HTR-8/SVneo (cell line): ENCODE data around the gene ISCA1.

Source experiments
- DNase-seq: peaks from one replicate; pipeline ENCODE4 v3.0.0; 2011; ENCODE audit warnings: low spot score, mixed read lengths; ENCODE audit not compliant: insufficient read length
- FAIRE-seq: peaks from 2 replicates; lab custom pipeline; 2011; peaks lifted over from hg19 to GRCh38; lab: Jason Lieb, UNC

ISCA1 gene

DNA sequence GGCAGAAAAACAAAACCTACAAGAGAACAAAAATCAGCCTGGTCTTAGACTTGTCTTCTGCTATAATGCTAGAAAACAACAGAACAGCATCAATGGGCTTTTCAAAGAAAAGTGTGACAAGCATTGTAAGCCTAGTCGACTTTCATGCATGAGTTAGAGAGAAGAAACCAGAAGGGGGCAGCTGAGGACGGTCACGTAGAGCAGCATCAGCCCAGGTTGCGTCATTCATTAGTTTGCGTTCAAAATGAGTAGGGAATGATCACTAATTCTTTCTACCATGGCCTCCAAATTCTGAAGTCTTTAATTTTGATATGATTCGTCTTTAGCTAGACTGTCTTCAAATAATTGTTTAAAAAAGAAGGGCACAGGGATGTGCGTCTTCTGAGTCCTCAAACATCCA lies 4.7 kb upstream of the ISCA1 start:
- DNase-seq, result peak; percentile 8
- FAIRE-seq, result no peak

DNA sequence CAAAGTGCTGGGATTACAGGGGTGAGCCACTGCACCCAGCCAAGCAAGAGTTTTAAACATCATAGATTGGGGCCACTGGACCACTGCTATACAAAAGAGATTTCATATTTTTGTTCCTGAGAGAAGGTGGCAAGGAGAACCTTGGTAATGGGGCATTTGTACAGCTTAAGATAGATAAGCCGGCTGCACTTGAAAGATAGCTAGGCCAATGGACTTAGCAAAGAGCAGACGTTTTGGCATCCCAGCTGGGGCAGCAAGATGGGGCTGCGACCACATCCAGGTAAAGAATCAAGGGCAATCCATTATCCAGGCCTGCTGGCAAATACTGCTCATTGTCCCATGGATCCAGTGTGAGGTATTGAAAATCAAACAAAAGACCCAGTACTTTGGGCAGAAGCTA lies 3.9 kb upstream of the ISCA1 start:
- FAIRE-seq (no peak), DNase-seq (no peak)

DNA sequence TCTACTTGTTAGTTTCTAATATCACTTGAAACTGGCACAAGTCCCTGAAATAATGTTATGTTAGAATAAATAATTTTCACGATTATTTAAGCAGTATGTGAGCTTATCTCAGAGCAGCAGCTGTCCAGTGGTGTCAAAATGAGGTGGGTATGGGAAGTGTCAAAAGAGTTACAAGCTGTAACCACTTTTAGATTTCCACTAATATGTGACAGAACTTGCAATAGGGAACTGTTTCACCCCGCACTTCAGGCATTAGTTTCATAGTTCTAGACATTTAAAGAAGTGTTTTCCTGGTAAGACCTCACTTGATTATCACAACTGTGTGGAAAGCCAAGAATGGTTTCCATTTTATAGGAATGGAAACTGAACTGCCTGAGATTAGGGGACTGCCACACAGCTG lies 2.9 kb upstream of the ISCA1 start:
- FAIRE-seq, result no peak
- DNase-seq, result no peak

DNA sequence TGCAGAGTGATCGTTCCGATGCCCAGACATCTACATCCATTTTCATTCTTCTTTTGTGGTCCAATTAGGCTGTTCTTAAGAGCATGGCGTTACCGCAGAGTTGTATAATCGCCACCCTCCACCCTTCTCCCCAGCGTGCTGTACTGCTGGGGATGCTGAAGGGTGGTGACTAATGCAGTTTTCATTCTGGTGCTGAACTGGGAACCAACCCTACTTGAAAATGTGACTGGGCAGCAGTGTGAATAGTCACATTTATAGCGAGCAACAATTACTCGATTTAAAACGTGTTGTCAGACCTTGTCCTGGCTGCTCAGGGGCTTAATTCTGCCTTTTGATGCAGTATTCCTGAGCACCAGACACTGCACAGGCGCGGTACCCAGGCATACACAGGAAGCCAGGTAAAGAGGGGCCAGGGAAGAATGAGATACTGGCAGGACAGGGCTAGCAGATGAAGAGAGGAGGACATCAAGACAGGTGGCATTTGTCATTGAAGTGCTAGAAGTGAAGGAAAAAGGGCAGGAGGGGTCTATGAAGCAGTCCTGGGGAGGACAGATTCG lies 719 bp upstream of the ISCA1 start:
- no peak for FAIRE-seq
- DNase-seq, result no peak

DNA sequence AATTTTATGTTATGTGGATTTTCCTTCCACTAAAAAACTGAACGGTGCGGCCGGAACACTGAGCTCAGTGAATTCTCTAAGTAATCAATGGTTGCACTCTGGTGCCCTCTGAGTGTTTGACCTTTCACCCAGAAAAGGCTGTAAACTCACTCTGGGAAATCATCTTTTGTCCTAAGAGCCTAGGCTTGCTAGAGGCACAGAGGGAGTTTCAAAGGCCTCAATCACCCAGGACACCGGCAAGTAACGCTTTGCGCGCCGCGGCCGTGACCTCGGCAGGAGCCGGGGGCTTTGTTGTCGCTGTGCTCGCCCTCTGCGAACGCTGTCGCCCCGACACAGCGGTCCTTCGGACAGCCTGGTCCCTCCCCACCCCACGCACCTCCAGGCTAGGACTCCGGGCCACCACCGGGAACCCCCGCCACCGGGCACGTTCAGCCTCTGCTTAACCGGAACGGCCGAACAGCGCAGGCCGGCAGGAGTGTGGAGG lies 703 bp downstream of the ISCA1 start:
- peak; percentile 5 for DNase-seq

DNA sequence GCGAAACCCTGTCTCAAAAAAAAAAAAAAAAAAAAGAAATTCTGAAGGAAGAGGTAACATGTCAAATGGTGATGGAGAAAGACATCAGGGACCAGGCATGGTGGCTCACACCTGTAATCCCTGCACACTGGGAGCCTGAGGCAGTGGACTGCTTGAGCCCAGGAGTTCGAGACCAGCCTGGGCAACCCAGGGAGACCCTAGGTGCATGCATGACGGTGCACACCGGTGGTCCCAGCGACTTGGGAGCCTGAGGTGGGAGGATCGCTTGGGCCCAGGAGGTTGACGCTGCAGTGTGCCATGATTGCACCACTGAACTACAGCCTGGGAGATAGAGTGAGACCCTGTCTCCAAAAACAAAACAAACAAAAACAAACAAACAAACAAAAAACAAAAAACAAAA lies 1.8 kb downstream of the ISCA1 start:
- DNase-seq (no peak), FAIRE-seq (no peak)

More for the DNA sequence above, 703 bp downstream of the ISCA1 start:
- FAIRE-seq, result no peak

DNA sequence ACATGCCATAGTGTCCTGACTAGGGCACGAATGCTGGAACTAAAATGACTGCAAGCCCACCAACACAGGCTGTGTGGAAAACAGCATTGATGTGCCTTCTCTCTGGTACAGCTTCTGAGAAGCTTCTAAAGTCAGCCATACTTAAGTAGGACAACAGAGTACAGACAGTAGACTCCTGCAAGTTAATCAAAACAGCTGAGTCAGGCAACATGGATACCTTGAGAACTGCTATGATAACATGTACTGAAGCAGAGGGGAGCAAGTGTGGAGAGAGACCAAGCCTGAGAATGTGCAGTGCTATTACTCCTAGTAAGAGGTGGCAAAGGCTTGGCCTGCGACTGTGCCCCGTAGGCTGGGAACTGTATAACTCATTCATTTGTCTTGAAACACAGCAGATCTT lies 2.5 kb downstream of the ISCA1 start:
- no peak for FAIRE-seq
- no peak for DNase-seq

DNA sequence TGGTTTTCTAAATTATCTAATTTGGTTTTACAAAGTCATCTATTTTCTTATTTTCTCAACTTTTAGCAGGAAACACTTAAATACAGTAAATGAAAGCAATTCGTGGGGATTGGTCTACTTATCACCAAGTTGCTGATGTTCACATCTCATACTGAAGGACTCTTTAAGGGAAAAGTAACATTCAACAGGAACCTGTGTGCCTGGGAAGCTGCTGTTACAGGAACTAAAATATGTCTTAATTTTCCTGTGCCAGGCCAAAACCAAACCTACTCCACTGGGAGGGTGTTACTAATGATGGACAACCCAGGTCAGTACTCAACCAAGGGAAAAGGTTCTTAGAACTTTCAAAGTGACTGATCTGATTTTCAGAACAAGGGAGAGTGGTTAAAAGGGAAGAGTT lies 5.3 kb downstream of the ISCA1 start:
- no peak for DNase-seq
- no peak for FAIRE-seq

DNA sequence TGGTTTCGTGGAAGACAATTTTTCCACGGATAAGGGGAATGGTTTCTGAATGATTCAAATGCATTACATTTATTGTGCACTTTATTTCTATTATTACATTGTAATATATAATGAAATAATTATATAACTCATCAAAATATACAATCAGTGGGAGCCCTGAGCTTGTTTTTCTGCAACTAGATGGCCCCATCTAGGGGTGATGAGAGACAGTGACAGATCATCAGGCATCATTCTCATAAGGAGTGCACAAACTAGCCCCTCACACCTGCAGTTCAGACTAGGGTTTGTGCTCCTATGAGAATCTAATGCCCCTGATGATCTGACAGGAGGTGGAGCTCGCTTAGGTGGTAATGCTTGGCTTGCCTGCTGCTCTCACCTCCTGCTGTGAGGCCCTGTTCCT lies 6.4 kb downstream of the ISCA1 start:
- FAIRE-seq (no peak), DNase-seq (no peak)

DNA sequence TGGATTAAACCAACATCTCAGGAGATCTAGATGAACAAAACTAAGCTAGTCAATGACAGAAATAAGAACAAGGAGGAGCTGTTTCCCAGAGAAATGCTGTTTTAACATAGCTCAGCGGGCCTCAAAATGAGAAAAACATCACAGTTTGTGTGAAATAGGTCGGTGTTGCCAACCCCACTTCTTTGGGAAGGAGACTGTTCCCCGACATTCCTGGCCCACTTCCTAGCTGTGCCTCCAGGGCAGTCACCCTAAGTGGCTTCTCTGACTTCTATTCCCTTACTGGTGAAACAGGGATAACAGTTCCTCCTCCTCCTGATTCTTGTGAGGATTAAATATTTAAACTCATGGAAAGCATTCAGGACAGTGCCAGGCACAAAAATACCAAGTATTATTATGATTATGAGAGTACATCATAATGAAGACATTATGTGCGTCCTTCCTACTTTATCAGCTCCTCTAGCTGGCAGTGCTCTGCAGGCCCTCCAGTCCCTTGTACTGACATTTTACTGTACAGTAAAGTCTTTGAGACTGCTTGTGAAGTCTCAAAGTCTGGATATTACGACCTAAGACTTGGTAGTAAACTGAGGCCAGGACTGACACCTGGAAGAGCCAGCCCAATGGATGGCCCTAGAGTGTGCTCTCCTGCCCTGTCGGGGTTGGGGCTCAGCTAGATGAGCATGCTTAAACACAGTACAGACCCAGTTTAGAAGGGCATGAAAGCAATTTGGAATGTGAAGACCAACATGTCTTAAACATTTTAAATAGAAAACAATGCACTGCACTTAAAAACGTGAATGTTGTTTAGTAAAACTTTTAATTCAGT lies 7.3 kb downstream of the ISCA1 start:
- no peak for FAIRE-seq
- no peak for DNase-seq

DNA sequence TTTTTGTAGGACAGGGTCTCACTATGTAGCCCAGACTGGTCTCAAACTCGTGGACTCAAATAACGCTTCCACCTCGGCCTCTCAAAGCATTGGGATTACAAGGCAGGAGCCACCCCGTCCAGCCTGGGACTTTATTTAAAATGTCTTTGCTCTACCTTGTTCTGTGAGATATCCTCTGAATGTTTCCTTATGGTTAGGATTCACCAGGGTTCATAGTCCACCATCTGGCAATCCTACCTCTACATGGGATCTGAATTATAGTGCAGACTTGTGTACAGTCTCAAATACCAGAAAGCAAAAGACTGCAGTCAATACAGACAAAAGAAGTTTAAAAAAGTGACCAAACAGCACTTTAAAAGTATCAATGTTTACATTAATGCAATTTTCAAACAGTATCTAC lies 10.1 kb downstream of the ISCA1 start:
- FAIRE-seq, result no peak

DNA sequence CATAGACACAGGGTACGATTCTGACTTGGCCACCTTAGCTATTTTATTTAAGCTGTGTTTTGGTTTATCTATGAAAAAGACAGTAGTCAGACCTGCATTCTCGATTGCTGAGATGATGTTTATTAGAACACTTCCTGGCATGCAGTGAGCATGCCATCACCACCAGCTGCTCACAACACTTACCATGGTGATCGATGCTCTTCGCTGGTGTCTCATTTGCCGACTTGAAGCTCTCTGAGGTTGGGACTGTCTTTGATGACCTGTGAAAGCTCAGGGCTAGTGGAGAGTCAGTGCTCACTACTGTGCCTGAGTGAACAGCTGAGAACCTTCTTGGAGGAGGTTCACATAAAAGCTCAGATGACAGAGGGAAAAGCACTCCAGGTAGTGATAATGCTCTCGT lies 18.5 kb downstream of the ISCA1 start:
- FAIRE-seq (no peak), DNase-seq (no peak)

More for the DNA sequence above, 10.1 kb downstream of the ISCA1 start:
- no peak for DNase-seq

DNA sequence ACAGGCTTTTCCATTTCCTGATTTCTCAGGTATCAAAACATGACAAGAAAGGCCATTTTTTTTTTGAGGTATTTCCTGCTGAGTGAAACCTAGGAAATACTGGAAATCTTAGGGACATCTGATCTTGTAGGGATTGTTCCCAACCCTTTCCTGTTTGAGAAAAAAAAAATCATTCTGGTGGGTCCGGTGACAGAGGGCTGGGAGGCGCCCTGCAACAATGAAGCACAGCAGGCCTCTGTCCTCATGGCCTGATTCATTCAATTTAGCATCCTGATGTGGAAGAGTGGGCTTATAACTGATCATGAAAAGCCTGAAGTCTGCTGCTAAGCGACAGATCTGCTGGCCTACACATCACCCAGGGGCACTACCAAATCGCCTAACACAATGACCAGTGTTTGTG lies 19.8 kb downstream of the ISCA1 start:
- FAIRE-seq (no peak), DNase-seq (no peak)

DNA sequence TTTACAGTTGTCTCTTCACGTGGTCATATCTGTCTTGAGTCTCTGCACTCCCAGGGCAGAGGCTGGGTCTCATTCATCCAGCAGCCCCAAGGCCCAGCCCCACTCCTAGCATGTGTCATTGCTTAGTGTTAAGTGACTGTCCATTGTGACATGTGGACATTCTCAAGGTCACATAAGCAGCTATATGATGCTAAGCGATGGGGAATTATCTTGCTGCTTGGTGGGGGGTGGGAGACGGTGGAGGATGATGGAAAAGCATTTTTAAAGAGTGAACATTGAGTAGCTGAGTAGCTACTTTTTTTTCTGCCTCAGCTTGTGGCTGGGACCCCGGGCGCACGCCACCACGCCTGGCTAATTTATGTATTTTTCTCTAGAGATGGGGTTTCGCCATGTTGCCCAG lies 22.8 kb downstream of the ISCA1 start, which contains the start of gene C9orf153:
TSS of gene C9orf153 (minus strand) at position 101 of the 400 bp plus-strand sequence. CDS start 30,054 bp downstream, outside the sequence.
- DNase-seq (no peak), FAIRE-seq (no peak)

DNA sequence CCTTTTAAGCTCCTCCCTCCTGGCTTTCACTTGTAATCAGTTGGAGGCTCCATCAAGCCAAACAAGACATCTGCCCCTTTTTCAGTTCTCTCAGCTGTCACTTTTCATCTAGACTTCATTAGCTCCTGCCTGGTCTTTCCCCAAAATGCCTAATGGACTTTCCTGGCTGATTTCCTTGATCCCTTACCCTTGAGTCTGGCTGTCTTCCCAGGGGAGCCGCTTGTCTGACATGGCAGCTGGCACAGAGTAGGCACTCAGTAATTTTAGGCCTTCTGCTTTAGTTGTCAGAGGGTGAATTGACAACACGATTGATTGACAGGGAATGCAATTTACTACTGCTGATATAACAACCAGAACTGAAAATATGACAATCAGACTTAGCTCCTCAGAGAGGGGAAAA lies 24.9 kb downstream of the ISCA1 start:
- FAIRE-seq, result no peak
- DNase-seq, result no peak

DNA sequence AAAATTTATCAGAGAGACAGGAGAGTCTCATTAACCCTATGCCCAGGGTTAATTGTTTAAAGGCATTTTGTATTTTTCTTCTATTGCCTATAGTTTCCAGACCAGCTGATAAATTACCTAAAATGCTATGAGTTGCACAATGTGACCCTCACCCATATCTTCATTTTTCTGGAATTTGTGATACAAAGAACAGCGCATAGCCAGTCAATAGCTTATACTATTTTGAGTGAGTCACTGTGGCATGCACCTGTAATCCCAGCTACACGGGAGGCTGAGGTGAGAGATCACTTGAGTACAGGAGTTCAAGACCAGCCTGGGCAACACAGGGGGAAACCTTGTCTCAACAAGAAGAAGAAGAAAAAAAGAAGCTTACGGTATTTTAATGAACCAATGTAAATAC lies 25.7 kb downstream of the ISCA1 start:
- DNase-seq, result no peak
- no peak for FAIRE-seq

DNA sequence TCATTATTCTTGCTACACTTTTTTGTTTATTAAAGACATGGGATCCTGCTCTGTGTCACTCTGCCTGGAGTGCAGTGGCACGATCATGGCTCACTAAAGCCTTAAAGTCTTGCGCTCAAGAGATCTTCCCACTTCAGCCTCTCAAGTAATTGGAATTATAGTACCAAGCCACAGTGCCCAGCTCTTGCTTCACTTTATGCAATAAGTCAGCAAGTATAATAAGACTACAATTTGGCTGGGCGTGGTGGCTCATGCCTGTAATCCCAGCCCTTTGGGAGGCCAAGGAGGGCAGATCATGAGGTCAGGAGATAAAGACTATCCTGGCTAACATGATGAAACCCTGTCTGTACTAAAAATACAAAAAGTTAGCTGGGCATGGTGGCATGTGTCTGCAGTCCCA lies 28.8 kb downstream of the ISCA1 start:
- FAIRE-seq (no peak), DNase-seq (no peak)

DNA sequence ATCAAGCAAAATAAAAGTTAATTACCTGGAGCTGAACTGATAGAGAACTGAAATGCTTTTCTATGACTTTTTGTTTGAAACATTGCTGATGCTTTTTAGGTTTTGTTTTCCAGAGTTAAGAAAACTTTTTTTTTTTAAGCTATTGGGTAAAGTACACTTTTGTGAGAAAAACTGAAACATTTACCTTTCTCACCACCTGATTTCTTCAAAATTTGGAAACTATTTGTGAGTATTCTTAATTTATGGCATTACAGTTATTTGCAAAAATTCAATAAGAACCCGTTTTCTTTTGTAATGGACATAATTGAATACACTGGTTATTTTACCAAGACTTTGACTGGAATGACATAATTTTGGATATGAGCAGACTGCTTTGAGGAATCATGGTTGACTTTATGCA lies 29.5 kb downstream of the ISCA1 start:
- DNase-seq (no peak), FAIRE-seq (no peak)

DNA sequence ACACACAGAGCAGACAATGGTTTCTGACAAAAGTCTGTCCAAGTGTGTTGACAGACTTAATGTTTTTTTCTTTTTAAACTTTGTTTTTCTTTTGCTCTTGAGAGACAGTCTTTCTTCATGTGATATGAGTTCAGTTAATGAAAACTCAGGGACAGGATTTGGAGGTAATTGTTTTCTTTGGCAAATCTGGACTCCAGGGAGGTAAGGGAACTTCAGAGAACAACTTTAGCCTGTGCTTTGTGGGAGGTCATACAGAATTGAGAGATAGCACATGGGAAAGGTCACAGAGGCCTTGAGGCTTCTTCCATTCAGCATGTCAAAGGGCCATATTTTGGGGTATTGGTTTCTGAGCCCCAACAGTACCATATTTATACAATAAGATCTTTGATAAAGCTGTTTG lies 32.2 kb downstream of the ISCA1 start:
- DNase-seq (no peak), FAIRE-seq (no peak)

DNA sequence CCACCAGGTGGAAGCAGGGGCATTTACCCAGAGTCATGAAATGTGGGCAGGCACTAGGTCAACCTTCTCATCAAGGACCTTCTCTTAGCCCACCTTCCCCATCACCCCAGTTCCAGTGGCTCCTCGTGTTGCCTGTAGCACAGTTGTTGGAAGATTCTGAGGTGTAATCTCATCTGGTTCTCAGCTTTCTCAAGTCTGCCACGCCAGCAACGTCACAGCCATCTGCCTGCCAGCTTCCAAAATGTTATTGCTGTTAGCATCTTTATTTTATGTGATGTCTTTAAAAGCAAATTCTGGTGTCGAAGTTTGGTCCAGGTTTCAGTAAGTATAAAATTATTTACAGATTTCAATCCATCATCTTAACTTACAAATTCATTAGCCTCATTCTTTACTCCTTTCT lies 33.6 kb downstream of the ISCA1 start:
- FAIRE-seq (no peak), DNase-seq (no peak)

DNA sequence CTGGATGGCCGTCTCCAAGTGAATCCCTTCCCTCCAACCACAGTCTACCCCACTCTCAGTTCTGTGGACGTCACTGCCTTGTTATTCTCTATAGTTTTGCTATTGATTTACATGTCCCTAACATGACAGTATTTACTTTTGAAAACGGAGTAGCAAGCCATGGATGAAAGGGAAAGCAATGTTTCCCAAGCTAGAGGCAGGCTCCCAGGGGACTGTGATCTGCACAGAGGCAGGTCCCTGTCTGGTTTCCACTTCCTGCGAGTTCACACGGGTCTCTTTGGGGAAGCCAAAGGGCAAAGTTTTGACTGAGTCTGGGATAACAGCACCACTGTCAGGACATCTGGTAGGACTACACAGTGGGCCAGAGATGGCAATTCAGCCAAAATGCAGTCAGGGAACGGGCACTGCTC lies 35.6 kb downstream of the ISCA1 start:
- FAIRE-seq, result no peak
- no peak for DNase-seq

DNA sequence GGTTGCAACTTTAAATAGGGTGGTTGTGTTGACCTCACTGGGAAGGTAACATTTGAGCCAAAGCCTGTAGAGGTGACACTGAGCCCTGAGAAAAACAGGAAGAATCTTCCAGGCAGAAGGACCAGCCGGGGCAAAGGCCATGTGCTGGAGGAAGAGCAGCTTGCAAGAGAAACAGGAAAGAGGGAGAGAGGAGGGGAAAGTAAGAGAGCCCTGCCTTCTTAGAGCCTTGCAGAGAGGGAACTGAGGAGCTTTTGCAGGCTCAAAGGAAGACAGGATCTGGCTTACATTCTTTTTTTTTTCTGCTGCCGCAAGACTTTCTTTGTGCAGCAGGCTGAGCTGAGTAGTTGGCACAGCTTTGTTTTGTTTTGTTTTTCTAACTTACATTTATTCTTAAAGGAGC lies 40.3 kb downstream of the ISCA1 start:
- no peak for FAIRE-seq
- no peak for DNase-seq
